ENCODE data around the gene ADAMTSL1. TPM values are rescaled to one million over a fixed set of nuclear protein-coding genes. Genes with fewer than 3 reads are reported as not detected.
A peak's percentile ranks its signal among the peaks of the same experiment; 100 is the strongest.

ADAMTSL1 gene
- total and polyA plus RNA-seq, 12 donors: 0.37 to 5.2 (median 1.9) TPM

DNA sequence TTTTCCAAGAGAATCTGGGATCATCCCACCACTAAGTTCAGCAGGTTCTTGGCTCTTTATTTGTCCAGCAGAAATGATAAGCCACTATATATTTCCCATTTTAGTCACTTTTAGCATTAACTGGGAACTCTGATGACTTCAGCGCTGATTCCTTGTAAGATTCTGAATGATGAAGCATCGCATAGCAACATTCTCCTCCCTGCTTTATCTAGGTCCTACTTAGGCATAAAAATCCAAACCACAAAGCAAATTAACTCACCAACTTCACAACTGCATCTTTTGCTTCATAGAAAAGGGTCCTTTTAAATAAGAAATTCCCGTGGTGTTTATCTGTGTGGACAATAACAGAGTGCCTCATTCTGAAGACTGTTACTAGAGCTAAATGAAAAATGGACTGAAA lies 355.1 kb downstream of the ADAMTSL1 start:
- ATAC-seq (no peak), DNase-seq (no peak)
- intact Hi-C loops (cut with DNase I): no loop called here
- WGBS, 2 donors: 92 to 96% methylated on average over 3 of the region's 3 CpGs
- TF ChIP-seq, protein P1, sequence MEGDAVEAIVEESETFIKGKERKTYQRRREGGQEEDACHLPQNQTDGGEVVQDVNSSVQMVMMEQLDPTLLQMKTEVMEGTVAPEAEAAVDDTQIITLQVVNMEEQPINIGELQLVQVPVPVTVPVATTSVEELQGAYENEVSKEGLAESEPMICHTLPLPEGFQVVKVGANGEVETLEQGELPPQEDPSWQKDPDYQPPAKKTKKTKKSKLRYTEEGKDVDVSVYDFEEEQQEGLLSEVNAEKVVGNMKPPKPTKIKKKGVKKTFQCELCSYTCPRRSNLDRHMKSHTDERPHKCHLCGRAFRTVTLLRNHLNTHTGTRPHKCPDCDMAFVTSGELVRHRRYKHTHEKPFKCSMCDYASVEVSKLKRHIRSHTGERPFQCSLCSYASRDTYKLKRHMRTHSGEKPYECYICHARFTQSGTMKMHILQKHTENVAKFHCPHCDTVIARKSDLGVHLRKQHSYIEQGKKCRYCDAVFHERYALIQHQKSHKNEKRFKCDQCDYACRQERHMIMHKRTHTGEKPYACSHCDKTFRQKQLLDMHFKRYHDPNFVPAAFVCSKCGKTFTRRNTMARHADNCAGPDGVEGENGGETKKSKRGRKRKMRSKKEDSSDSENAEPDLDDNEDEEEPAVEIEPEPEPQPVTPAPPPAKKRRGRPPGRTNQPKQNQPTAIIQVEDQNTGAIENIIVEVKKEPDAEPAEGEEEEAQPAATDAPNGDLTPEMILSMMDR (IDR thresholded peaks at IDR 0.05): no peak
- Histone ChIP-seq H3K9me3 (no peaks in the 10 kb centered on the region), H3K36me3 (no peaks in the 10 kb centered on the region), H3K27me3 (no peaks in the 10 kb centered on the region), H3K27ac (no peak overlapping the region), H3K4me3 (no peak overlapping the region), H3K4me1 (peaks cover 0 to 30% (median 6%) of the 10 kb centered on the region in 9 donors)

DNA sequence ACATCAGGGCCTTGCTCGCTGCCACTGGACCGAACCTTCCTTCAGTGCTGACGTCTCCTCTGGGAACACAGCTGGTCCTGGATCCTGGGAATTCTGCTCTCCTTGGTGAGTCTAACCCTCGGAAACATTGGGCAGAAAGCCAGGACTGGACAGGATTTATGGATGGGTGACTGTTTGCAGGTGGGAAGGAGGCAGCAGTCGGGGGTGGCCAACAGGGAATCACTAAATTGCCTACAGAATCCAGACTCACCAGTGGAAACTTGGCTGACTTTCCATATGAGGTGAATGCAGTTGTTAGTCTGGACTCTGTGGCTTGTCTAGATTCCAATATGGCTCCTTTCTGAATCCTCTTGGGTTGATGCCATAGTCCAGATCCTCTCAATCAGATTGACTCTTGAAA lies 355.9 kb downstream of the ADAMTSL1 start:
- H3K36me3 ChIP-seq: no peaks in the 10 kb centered on the region
- WGBS, 2 donors: 70 to 71% methylated on average over 5 of the region's 5 CpGs

DNA sequence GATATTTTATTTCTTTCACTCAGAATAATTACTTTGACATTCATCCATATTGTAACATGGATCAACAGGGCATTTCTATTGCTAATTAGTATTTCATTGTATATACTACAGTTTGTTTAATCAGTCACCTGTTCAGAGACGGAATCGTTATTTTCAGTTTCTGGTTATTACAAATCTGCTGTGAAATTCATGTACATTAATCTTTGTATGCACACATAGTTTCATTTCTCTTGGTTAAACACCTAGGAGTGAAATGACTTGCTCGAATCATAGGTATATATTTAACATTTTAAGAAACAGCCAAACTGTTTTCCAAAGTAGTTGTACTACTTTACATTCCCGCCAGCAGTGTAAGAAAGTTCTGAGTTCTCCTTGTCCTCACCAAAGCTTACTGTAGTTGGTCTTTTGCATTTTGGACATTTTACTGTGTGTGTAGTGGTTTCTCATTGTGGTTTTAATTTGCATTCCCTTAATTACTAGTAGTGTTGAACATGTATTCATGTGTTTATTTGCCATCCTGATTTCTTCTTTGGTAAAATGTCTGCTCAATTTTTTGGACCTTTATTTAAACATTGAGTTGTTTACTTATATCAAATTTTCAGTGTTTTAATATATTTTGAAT lies 360.9 kb downstream of the ADAMTSL1 start:
- DNase-seq: no peak
- intact Hi-C loops (cut with DNase I): no loop called here
- Histone ChIP-seq H3K27me3 (no peaks in the 10 kb centered on the region), H3K9me3 (no peaks in the 10 kb centered on the region), H3K4me1 (peaks cover 0 to 3% (median 0%) of the 10 kb centered on the region in 9 donors), H3K36me3 (no peaks in the 10 kb centered on the region), H3K4me3 (no peak overlapping the region), H3K27ac (no peak overlapping the region)
- no peak for ATAC-seq
- 95 to 98% methylated on average over 4 of the region's 4 CpGs for WGBS, 2 donors
- TF ChIP-seq, protein P1 (IDR thresholded peaks at IDR 0.05): no peak

More for the DNA sequence above, 355.9 kb downstream of the ADAMTSL1 start:
- peak in 1 of 8 donors; percentile 29 for ATAC-seq
- H3K4me1 ChIP-seq: peaks cover 0 to 23% (median 6%) of the 10 kb centered on the region in 9 donors
- no peak for DNase-seq
- H3K9me3 ChIP-seq: no peaks in the 10 kb centered on the region
- TF ChIP-seq, protein P1 (IDR thresholded peaks at IDR 0.05): no peak
- H3K27ac ChIP-seq: no peak overlapping the region
- intact Hi-C loops (cut with DNase I): no loop called here
- H3K27me3 ChIP-seq: no peaks in the 10 kb centered on the region
- H3K4me3 ChIP-seq: no peak overlapping the region

DNA sequence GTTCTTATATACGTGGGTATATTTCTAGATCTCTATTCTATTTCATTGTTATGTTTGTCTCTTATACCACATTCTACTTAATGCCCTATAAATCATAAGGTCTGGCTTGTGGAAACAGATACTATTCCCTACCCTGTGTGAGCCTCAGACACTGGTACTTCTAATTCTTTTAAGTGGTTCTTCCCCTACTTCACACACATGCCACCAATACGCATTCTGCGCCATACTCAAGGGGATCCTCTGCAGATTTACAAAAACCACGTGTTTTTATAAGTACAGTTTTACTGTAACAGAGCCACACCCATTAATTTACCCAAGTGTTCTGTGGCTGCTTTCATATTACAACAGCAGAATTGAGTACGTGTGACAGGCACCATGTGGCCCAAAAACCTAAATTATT lies 363.4 kb downstream of the ADAMTSL1 start:
- ATAC-seq: no peak
- TF ChIP-seq, protein P1 (IDR thresholded peaks at IDR 0.05): no peak
- intact Hi-C loops (cut with DNase I): no loop called here
- Histone ChIP-seq H3K27me3 (no peaks in the 10 kb centered on the region), H3K36me3 (no peaks in the 10 kb centered on the region), H3K27ac (no peak overlapping the region), H3K9me3 (peaks cover 0 to 3% (median 0%) of the 10 kb centered on the region in 11 donors), H3K4me3 (no peak overlapping the region), H3K4me1 (no peaks in the 10 kb centered on the region)
- WGBS, 2 donors: 83 to 92% methylated on average over 5 of the region's 5 CpGs
- DNase-seq: no peak
